GM12891 (cell line): ENCODE measurements around the gene TRIB2.

Source experiments
- POLR2A ChIP-seq: IDR thresholded peaks from 2 replicates; pipeline ENCODE4 v1.6.1; 2011; ENCODE audit warnings: low read depth, low read length, control low read depth
- POLR2AphosphoS5 ChIP-seq: IDR thresholded peaks from 2 replicates; pipeline ENCODE4 v1.6.1; 2011; ENCODE audit warnings: low read depth, low read length, control low read depth
- SPI1 ChIP-seq: IDR thresholded peaks from 2 replicates; pipeline ENCODE4 v1.6.1; 2011; ENCODE audit warnings: low read depth, low read length, control low read depth
- TAF1 ChIP-seq: IDR thresholded peaks from 2 replicates; pipeline ENCODE4 v1.6.1; 2011; ENCODE audit warnings: low read depth, low read length, control low read depth

GRCh38 chr2:12710301-12710700 lies 6.4 kb upstream of the TRIB2 start:
- TF ChIP-seq POLR2A (no peak), POLR2AphosphoS5 (no peak), TAF1 (no peak), SPI1 (no peak)
